ENCODE data around the gene EVA1A. TPM values are rescaled to one million over a fixed set of nuclear protein-coding genes. Genes with fewer than 3 reads are reported as not detected.
A peak's percentile ranks its signal among the peaks of the same experiment; 100 is the strongest.

Gene EVA1A
- polyA plus RNA-seq, 2 of the 4 experiments (the other 2 are of a cell fraction): 2.5 to 19.0 TPM

- CTCF ChIA-PET: interaction anchor here (0.8 to 6.2 kb wide), 6 partner anchors 9 to 116 kb away, joined by 3 to 41 read pairs (median 3); no protein-coding TSS in a partner anchor
- Histone ChIP-seq H3K4me3 (no peak overlapping the region), H3K27ac (no peak overlapping the region), H3K9me3 (no peaks in the 10 kb centered on the region), H3K4me1 (no peaks in the 10 kb centered on the region), H3K4me2 (no peak overlapping the region)
- 20% methylated on average over 1 of the region's 1 CpG for WGBS (ENCODE audit: missing lambda C conversion rate)
- ATAC-seq (no peak), FAIRE-seq (no peak), DNase-seq (ENCODE audit: low read depth in 1 of 2, low spot score in 1 of 2) (no peak)
- TF ChIP-seq RFX5 (IDR thresholded peaks at IDR 0.05) (no peak), FOXS1 (CRISPR knock-in tag; IDR thresholded peaks at IDR 0.05) (no peak), TP53 (CRISPR knock-in tag; IDR thresholded peaks at IDR 0.05) (no peak)
- POLR2A ChIA-PET: no interaction called here
Measured at GRCh38 chr2:75580156-75580555, 19.4 kb upstream of the EVA1A start.

GRCh38 chr2:75579186-75579585 lies 18.4 kb upstream of the EVA1A start:
- Histone ChIP-seq H3K4me3 (no peak overlapping the region), H3K9me3 (no peaks in the 10 kb centered on the region), H3K4me2 (no peak overlapping the region), H3K4me1 (no peaks in the 10 kb centered on the region), H3K27ac (no peak overlapping the region)
- CTCF ChIA-PET: interaction anchor here (1.0 to 6.2 kb wide), 4 partner anchors 10 to 30 kb away, joined by 3 to 41 read pairs (median 6); no protein-coding TSS in a partner anchor
- POLR2A ChIA-PET: no interaction called here
- TF ChIP-seq HDAC2 (IDR thresholded peaks at IDR 0.05) (no peak), PHF8 (IDR thresholded peaks at IDR 0.05; ENCODE audit: borderline replicate concordance, low read depth) (no peak), BHLHE40 (IDR thresholded peaks at IDR 0.05; ENCODE audit: low read depth, low read length) (no peak)
- ATAC-seq (no peak), DNase-seq (ENCODE audit: low read depth in 1 of 2, low spot score in 1 of 2) (no peak), FAIRE-seq (no peak)

GRCh38 chr2:75577280-75577679 lies 16.5 kb upstream of the EVA1A start:
- H3K9me3 ChIP-seq: no peaks in the 10 kb centered on the region
- CTCF ChIA-PET: interaction anchor here (3.4 to 6.2 kb wide), 2 partner anchors 15 to 32 kb away, joined by 9 to 41 read pairs; no protein-coding TSS in a partner anchor
- H3K4me2 ChIP-seq: no peak overlapping the region
- no peak overlapping the region for H3K4me3 ChIP-seq
- POLR2A ChIA-PET: no interaction called here
- no peak for DNase-seq (ENCODE audit: low read depth in 1 of 2, low spot score in 1 of 2)
- no peaks in the 10 kb centered on the region for H3K4me1 ChIP-seq
- FAIRE-seq: no peak
- 31% methylated on average over 1 of the region's 1 CpG for WGBS (ENCODE audit: missing lambda C conversion rate)
- TF ChIP-seq EHMT2 (IDR thresholded peaks at IDR 0.05; ENCODE audit: low read depth): no peak
- TF ChIP-seq, protein P1, sequence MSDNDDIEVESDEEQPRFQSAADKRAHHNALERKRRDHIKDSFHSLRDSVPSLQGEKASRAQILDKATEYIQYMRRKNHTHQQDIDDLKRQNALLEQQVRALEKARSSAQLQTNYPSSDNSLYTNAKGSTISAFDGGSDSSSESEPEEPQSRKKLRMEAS (IDR thresholded peaks at IDR 0.05): no peak
- no peak for TF ChIP-seq RFX5 (IDR thresholded peaks at IDR 0.05)
- no peak for TF ChIP-seq KDM5A (IDR thresholded peaks at IDR 0.05)
- TF ChIP-seq GATA3 (IDR thresholded peaks at IDR 0.05; ENCODE audit: borderline replicate concordance): no peak
- no peak for TF ChIP-seq JUN (IDR thresholded peaks at IDR 0.05)
- no peak for TF ChIP-seq NPAS2 (CRISPR knock-in tag; IDR thresholded peaks at IDR 0.05; ENCODE audit: borderline replicate concordance)
- TF ChIP-seq ZFP36 (IDR thresholded peaks at IDR 0.05; ENCODE audit: borderline replicate concordance, partially characterized antibody): no peak
- no peak for TF ChIP-seq RAD21 (conservative IDR thresholded peaks at IDR 0.05 in 1 of 2, IDR thresholded peaks at IDR 0.05 in 1 of 2)
- TF ChIP-seq BHLHE40 (IDR thresholded peaks at IDR 0.05; ENCODE audit: low read depth, low read length): no peak
- TF ChIP-seq, protein P2, sequence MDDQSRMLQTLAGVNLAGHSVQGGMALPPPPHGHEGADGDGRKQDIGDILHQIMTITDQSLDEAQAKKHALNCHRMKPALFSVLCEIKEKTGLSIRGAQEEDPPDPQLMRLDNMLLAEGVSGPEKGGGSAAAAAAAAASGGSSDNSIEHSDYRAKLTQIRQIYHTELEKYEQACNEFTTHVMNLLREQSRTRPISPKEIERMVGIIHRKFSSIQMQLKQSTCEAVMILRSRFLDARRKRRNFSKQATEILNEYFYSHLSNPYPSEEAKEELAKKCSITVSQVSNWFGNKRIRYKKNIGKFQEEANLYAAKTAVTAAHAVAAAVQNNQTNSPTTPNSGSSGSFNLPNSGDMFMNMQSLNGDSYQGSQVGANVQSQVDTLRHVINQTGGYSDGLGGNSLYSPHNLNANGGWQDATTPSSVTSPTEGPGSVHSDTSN (IDR thresholded peaks at IDR 0.05): no peak
- no peak for TF ChIP-seq ZNF302 (CRISPR knock-in tag; IDR thresholded peaks at IDR 0.05)
- no peak for ATAC-seq
- H3K27ac ChIP-seq: no peak overlapping the region

- DNase-seq (ENCODE audit: low read depth in 1 of 2, low spot score in 1 of 2) (peak in 1 of 2 experiments; percentile 21), ATAC-seq (peak; percentile 64 to 77; a peak in 4 of 6 replicates), FAIRE-seq (no peak)
- Histone ChIP-seq H3K27ac (no peak overlapping the region), H3K4me2 (no peak overlapping the region), H3K4me1 (peaks cover 8% of the 10 kb centered on the region; the same call in 2 of the 3 replicates), H3K4me3 (no peak overlapping the region), H3K9me3 (no peaks in the 10 kb centered on the region)
- 43% methylated on average over 1 of the region's 1 CpG for WGBS (ENCODE audit: missing lambda C conversion rate)
- ChIA-PET CTCF (interaction anchor here (0.6 to 6.6 kb wide), 11 partner anchors 9 to 110 kb away, joined by 3 to 51 read pairs (median 5); partner anchors contain the start of gene EVA1A), POLR2A (interaction anchor here (1.2 kb wide), 1 partner anchor 32 kb away, joined by 4 read pairs; no protein-coding TSS in a partner anchor)
- TF ChIP-seq CEBPB (IDR thresholded peaks at IDR 0.05): no peak
- peak; percentile 42 to 47; a peak in 3 of 5 replicates for TF ChIP-seq RAD21 (conservative IDR thresholded peaks at IDR 0.05 in 1 of 2, IDR thresholded peaks at IDR 0.05 in 1 of 2)
- TF ChIP-seq, protein P3, sequence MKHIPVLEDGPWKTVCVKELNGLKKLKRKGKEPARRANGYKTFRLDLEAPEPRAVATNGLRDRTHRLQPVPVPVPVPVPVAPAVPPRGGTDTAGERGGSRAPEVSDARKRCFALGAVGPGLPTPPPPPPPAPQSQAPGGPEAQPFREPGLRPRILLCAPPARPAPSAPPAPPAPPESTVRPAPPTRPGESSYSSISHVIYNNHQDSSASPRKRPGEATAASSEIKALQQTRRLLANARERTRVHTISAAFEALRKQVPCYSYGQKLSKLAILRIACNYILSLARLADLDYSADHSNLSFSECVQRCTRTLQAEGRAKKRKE (CRISPR knock-in tag; IDR thresholded peaks at IDR 0.05; ENCODE audit: low read depth): no peak
- no peak for TF ChIP-seq HDAC2 (IDR thresholded peaks at IDR 0.05)
- TF ChIP-seq HOXB13 (CRISPR knock-in tag; IDR thresholded peaks at IDR 0.05; ENCODE audit: low read depth): no peak
- peak; percentile 38; the same call in 1 of the 3 replicates for TF ChIP-seq SMC3 (IDR thresholded peaks at IDR 0.05)
- TF ChIP-seq CHD4 (IDR thresholded peaks at IDR 0.05; ENCODE audit: borderline replicate concordance): no peak
- TF ChIP-seq POLR2A (IDR thresholded peaks at IDR 0.05; ENCODE audit: low read length): no peak
- no peak for TF ChIP-seq HOXB5 (CRISPR knock-in tag; IDR thresholded peaks at IDR 0.05)
Measured at GRCh38 chr2:75574106-75574505, 13.4 kb upstream of the EVA1A start.
